Measurements from ENCODE around the gene AGBL4.
"Not testable (repeated sequence)": the region's sequence is repeated elsewhere in the genome, so short reads cannot be mapped to it uniquely, and the experiment has no call there.

The AGBL4 gene

GRCh38 chr1:49297783-49298182 is 726.0 kb downstream of the AGBL4 start:
- DNase-seq, result no peak

GRCh38 chr1:49294539-49294938 is 729.2 kb downstream of the AGBL4 start:
- no peak for DNase-seq

- DNase-seq, result no peak
Observed at GRCh38 chr1:49293016-49293415, 730.7 kb downstream of the AGBL4 start.

- DNase-seq, result not testable (repeated sequence)
Observed at GRCh38 chr1:49257211-49258049, 766.3 kb downstream of the AGBL4 start.

- DNase-seq, result no peak
Observed at GRCh38 chr1:49252917-49253316, 770.8 kb downstream of the AGBL4 start.

GRCh38 chr1:49251019-49251784 is 772.6 kb downstream of the AGBL4 start:
- DNase-seq, result no peak

GRCh38 chr1:49240709-49241221 is 783.0 kb downstream of the AGBL4 start:
- no peak for DNase-seq

GRCh38 chr1:49234988-49235387 is 788.8 kb downstream of the AGBL4 start:
- no peak for DNase-seq

GRCh38 chr1:49229555-49229954 is 794.2 kb downstream of the AGBL4 start:
- DNase-seq, result no peak

GRCh38 chr1:49226758-49227157 is 797.0 kb downstream of the AGBL4 start:
- DNase-seq, result no peak

- no peak for DNase-seq
Observed at GRCh38 chr1:49225464-49225863, 798.3 kb downstream of the AGBL4 start.

- no peak for DNase-seq
Observed at GRCh38 chr1:49213301-49213700, 810.5 kb downstream of the AGBL4 start.

- no peak for DNase-seq
Observed at GRCh38 chr1:49208712-49209111, 815.0 kb downstream of the AGBL4 start.

GRCh38 chr1:49204720-49205119 is 819.0 kb downstream of the AGBL4 start:
- DNase-seq, result no peak

- DNase-seq, result no peak
Observed at GRCh38 chr1:49200738-49201137, 823.0 kb downstream of the AGBL4 start.

GRCh38 chr1:49199564-49199963 is 824.2 kb downstream of the AGBL4 start:
- DNase-seq, result no peak

GRCh38 chr1:49197081-49197480 is 826.7 kb downstream of the AGBL4 start:
- DNase-seq, result no peak

- DNase-seq, result no peak
Observed at GRCh38 chr1:49190138-49190537, 833.6 kb downstream of the AGBL4 start.

GRCh38 chr1:49187056-49187455 is 836.7 kb downstream of the AGBL4 start:
- DNase-seq, result no peak

- no peak for DNase-seq
Observed at GRCh38 chr1:49185450-49185980, 838.2 kb downstream of the AGBL4 start.

GRCh38 chr1:49183489-49183888 is 840.3 kb downstream of the AGBL4 start:
- no peak for DNase-seq

- no peak for DNase-seq
Observed at GRCh38 chr1:49181033-49181432, 842.7 kb downstream of the AGBL4 start.

- DNase-seq, result no peak
Observed at GRCh38 chr1:49171941-49172593, 851.7 kb downstream of the AGBL4 start.

Data from NCI-H510A treated with DMSO at 0.1 percent for 48 hours (cell line).